ENCODE results near the gene POMT1.

Gene POMT1

GRCh38 chr9:131487621-131488031 is 15.1 kb upstream of the POMT1 start:
- TF ChIP-seq, protein P1, sequence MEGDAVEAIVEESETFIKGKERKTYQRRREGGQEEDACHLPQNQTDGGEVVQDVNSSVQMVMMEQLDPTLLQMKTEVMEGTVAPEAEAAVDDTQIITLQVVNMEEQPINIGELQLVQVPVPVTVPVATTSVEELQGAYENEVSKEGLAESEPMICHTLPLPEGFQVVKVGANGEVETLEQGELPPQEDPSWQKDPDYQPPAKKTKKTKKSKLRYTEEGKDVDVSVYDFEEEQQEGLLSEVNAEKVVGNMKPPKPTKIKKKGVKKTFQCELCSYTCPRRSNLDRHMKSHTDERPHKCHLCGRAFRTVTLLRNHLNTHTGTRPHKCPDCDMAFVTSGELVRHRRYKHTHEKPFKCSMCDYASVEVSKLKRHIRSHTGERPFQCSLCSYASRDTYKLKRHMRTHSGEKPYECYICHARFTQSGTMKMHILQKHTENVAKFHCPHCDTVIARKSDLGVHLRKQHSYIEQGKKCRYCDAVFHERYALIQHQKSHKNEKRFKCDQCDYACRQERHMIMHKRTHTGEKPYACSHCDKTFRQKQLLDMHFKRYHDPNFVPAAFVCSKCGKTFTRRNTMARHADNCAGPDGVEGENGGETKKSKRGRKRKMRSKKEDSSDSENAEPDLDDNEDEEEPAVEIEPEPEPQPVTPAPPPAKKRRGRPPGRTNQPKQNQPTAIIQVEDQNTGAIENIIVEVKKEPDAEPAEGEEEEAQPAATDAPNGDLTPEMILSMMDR (conservative IDR thresholded peaks at IDR 0.05; ENCODE audit: low read depth, low read length): no peak
- Histone ChIP-seq H3K36me3 (ENCODE audit: insufficient read depth) (peaks cover 13% of the 10 kb centered on the region; the same call in 1 of the 2 replicates), H2AFZ (ENCODE audit: low read depth) (no peak overlapping the region), H3K4me1 (ENCODE audit: low read depth, poor library complexity, severe bottlenecking) (no peaks in the 10 kb centered on the region), H3K27ac (no peak overlapping the region), H4K20me1 (ENCODE audit: insufficient read depth) (no peaks in the 10 kb centered on the region), H3K9ac (no peak overlapping the region), H3K4me2 (no peak overlapping the region), H3K79me2 (ENCODE audit: insufficient read depth, low read depth) (no peaks in the 10 kb centered on the region), H3K4me3 (IDR thresholded peaks at IDR 0.05; ENCODE audit: insufficient read depth, low read depth, low read length) (no peak overlapping the region), H3K27me3 (ENCODE audit: insufficient read depth, low read depth) (no peaks in the 10 kb centered on the region)

DNA sequence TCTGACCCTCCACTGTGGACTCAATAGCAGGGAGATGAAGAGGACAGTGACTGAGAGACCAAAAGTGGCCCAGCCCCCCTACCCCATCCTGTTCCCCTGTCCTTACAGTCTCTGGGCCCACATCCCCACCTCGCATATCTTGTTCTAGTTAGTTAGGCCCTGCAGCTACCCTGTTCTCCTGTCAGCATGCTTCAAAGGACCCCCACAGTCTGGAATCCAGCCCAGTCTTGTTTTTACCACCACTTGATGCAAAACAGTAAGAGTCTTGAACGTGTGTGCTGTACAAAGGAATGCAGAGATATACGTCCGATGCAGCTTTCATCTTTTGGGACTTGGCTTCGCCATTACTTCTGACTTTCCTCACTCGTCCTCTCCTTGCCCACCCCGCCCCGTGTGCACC is 12.2 kb upstream of the POMT1 start:
- Histone ChIP-seq H3K4me3 (IDR thresholded peaks at IDR 0.05; ENCODE audit: insufficient read depth, low read depth, low read length) (no peak overlapping the region), H3K9ac (no peak overlapping the region), H3K4me2 (no peak overlapping the region), H3K4me1 (ENCODE audit: low read depth, poor library complexity, severe bottlenecking) (no peaks in the 10 kb centered on the region), H4K20me1 (ENCODE audit: insufficient read depth) (no peaks in the 10 kb centered on the region), H3K27ac (no peak overlapping the region), H3K79me2 (ENCODE audit: insufficient read depth, low read depth) (no peaks in the 10 kb centered on the region), H2AFZ (ENCODE audit: low read depth) (no peak overlapping the region), H3K27me3 (ENCODE audit: insufficient read depth, low read depth) (no peaks in the 10 kb centered on the region), H3K36me3 (ENCODE audit: insufficient read depth) (peaks cover 7% of the 10 kb centered on the region; the same call in 1 of the 2 replicates)
- TF ChIP-seq, protein P1 (conservative IDR thresholded peaks at IDR 0.05; ENCODE audit: low read depth, low read length): no peak

DNA sequence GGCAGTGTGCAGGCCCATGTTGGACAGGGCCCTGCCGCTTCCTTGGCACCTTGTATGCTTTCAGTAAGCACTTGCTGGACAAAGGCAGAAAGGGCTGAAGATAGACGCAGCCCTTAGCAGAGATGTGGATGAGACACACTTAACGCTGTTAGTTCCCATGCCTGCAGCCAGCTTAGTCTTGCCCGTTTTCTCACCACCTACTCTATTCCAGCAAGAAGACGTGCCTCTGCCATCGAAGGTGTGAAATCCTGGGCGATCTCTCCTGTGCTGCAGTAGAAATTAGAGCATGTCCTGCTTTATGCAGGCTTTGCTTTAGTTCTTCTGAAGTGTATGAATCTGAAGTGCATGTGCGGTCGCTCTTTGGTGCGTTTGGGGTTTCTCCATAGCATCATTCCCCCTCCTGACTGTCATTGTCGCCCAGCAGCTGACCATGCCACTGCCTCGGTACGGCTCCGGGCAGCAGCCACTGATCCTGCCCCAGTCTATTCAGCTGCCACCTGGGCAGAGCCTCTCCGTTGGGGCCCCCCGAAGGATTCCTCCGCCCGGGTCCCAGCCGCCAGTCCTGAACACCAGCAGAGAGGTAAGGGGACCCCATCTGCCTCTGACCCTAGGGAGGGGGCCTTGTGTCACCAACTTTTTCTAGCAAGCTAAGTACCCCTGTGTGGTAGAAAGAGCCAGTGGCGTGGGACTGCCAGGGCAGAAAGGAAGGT is 11.6 kb upstream of the POMT1 start:
- no peak overlapping the region for H3K4me2 ChIP-seq
- H3K4me3 ChIP-seq (IDR thresholded peaks at IDR 0.05; ENCODE audit: insufficient read depth, low read depth, low read length): no peak overlapping the region
- H3K27ac ChIP-seq: no peak overlapping the region
- peaks cover 7% of the 10 kb centered on the region; the same call in 1 of the 2 replicates for H3K36me3 ChIP-seq (ENCODE audit: insufficient read depth)
- TF ChIP-seq, protein P1 (conservative IDR thresholded peaks at IDR 0.05; ENCODE audit: low read depth, low read length): no peak
- H3K4me1 ChIP-seq (ENCODE audit: low read depth, poor library complexity, severe bottlenecking): no peaks in the 10 kb centered on the region
- no peaks in the 10 kb centered on the region for H3K79me2 ChIP-seq (ENCODE audit: insufficient read depth, low read depth)
- no peak overlapping the region for H3K9ac ChIP-seq
- no peaks in the 10 kb centered on the region for H3K27me3 ChIP-seq (ENCODE audit: insufficient read depth, low read depth)
- no peaks in the 10 kb centered on the region for H4K20me1 ChIP-seq (ENCODE audit: insufficient read depth)
- no peak overlapping the region for H2AFZ ChIP-seq (ENCODE audit: low read depth)

DNA sequence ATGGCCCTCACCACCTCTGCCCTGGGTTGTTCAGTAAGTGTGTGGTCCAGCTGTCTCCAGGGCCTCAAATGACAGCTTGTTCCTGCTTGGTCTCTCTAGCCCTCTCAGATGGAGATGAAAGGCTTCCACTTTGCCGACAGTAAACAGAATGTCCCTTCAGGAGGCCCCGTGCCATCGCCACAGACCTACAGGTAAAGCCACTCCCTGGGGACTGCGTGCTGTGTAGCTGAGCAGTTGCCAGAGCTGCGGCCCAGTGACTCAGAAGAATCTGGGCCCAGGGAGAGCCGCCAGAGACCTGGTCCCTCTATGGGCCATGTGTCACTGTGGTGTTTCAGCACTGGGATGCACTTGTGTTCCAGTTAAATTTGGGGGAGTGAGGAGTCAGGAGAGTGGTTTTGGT is 10.6 kb upstream of the POMT1 start:
- Histone ChIP-seq H3K27me3 (ENCODE audit: insufficient read depth, low read depth) (no peaks in the 10 kb centered on the region), H3K27ac (no peak overlapping the region), H3K79me2 (ENCODE audit: insufficient read depth, low read depth) (no peaks in the 10 kb centered on the region), H3K4me1 (ENCODE audit: low read depth, poor library complexity, severe bottlenecking) (peaks cover 3% of the 10 kb centered on the region), H3K9ac (no peak overlapping the region), H4K20me1 (ENCODE audit: insufficient read depth) (no peaks in the 10 kb centered on the region), H2AFZ (ENCODE audit: low read depth) (no peak overlapping the region), H3K36me3 (ENCODE audit: insufficient read depth) (peaks cover 7% of the 10 kb centered on the region; the same call in 1 of the 2 replicates), H3K4me3 (IDR thresholded peaks at IDR 0.05; ENCODE audit: insufficient read depth, low read depth, low read length) (no peak overlapping the region), H3K4me2 (no peak overlapping the region)
- TF ChIP-seq, protein P1 (conservative IDR thresholded peaks at IDR 0.05; ENCODE audit: low read depth, low read length): no peak

Measured in KMS-11 (cell line).